Activated CD4-positive, alpha-beta memory T cell treated with anti-CD3 and anti-CD28 coated beads, Interleukin-2, amount 10 ng/mL, durations not matched to agents 7 days and 5 days (primary cell): ENCODE data around the gene CASKIN1. TPM values are rescaled to one million over a fixed set of nuclear protein-coding genes. Genes with fewer than 3 reads are reported as not detected.

Experiments
- CTCF ChIA-PET: fragments of 350-600 bp; sonication (Branson Sonifier 250); formaldehyde crosslinking; loops from one replicate; lab custom pipeline; 2021; ENCODE audit warnings: antibody characterized with exemption, inconsistent platforms; lab: Charles Lee
- POLR2A ChIA-PET: fragments of 350-600 bp; sonication (Branson Sonifier 250); formaldehyde crosslinking; loops from one replicate; lab custom pipeline; 2021; ENCODE audit warnings: antibody characterized with exemption; lab: Charles Lee
- DNase-seq: peaks from one replicate; pipeline ENCODE4 v3.0.0-alpha.2; 2020
- H3K27ac Mint-ChIP-seq: one replicate; pipeline ENCODE4 v1.8.0; 2021; ENCODE audit warnings: mild to moderate bottlenecking, mixed read lengths
- H3K27me3 Mint-ChIP-seq: one replicate; pipeline ENCODE4 v1.8.0; 2021; ENCODE audit warnings: mixed read lengths
- H3K36me3 Mint-ChIP-seq: one replicate; pipeline ENCODE4 v1.8.0; 2021; ENCODE audit warnings: low read depth, mixed read lengths
- H3K4me1 Mint-ChIP-seq: one replicate; pipeline ENCODE4 v1.8.0; 2021; ENCODE audit warnings: mixed read lengths
- H3K4me3 Mint-ChIP-seq: one replicate; pipeline ENCODE4 v1.8.0; 2021; ENCODE audit warnings: mild to moderate bottlenecking, mixed read lengths
- H3K9me3 Mint-ChIP-seq: one replicate; pipeline ENCODE4 v1.8.0; 2021; ENCODE audit warnings: mixed read lengths
- total RNA-seq, 2 experiments: library from RNA; stranded (reverse); gene quantifications; one replicate each; pipeline ENCODE4 v1.2.3, GENCODE V29; 2021

Gene CASKIN1
- total RNA-seq, 2 experiments from 2014 or later: 0.18 to 1.4 TPM

GRCh38 chr16:2172688-2173335, 23.6 kb downstream of the CASKIN1 start:
- no peak for DNase-seq
- Mint-ChIP-seq H3K36me3 (peaks cover 19% of the 10 kb centered on the region), H3K4me1 (no peaks in the 10 kb centered on the region), H3K27ac (no peak overlapping the region), H3K9me3 (no peaks in the 10 kb centered on the region), H3K27me3 (no peaks in the 10 kb centered on the region), H3K4me3 (no peak overlapping the region)
- ChIA-PET CTCF (interaction anchor here (0.6 kb wide), 1 partner anchor 151 kb away, joined by 3 read pairs; no protein-coding TSS in a partner anchor), POLR2A (interaction anchor here (1.5 kb wide), 1 partner anchor 18 kb away, joined by 4 read pairs; the partner anchor contains the start of gene TRAF7)

- POLR2A ChIA-PET: no interaction called here
- Mint-ChIP-seq H3K4me1 (no peaks in the 10 kb centered on the region), H3K9me3 (no peaks in the 10 kb centered on the region), H3K27ac (no peak overlapping the region), H3K4me3 (no peak overlapping the region), H3K36me3 (peaks cover 16% of the 10 kb centered on the region), H3K27me3 (no peaks in the 10 kb centered on the region)
- no peak for DNase-seq
- CTCF ChIA-PET: no interaction called here
These were observed 24.7 kb downstream of the CASKIN1 start for GRCh38 chr16:2171601-2172178.

GRCh38 chr16:2170587-2171435, 25.6 kb downstream of the CASKIN1 start:
- no peaks in the 10 kb centered on the region for H3K9me3 Mint-ChIP-seq
- POLR2A ChIA-PET: no interaction called here
- CTCF ChIA-PET: no interaction called here
- no peaks in the 10 kb centered on the region for H3K27me3 Mint-ChIP-seq
- H3K4me3 Mint-ChIP-seq: no peak overlapping the region
- H3K27ac Mint-ChIP-seq: no peak overlapping the region
- H3K36me3 Mint-ChIP-seq: peaks cover 20% of the 10 kb centered on the region
- no peaks in the 10 kb centered on the region for H3K4me1 Mint-ChIP-seq
- no peak for DNase-seq

DNA sequence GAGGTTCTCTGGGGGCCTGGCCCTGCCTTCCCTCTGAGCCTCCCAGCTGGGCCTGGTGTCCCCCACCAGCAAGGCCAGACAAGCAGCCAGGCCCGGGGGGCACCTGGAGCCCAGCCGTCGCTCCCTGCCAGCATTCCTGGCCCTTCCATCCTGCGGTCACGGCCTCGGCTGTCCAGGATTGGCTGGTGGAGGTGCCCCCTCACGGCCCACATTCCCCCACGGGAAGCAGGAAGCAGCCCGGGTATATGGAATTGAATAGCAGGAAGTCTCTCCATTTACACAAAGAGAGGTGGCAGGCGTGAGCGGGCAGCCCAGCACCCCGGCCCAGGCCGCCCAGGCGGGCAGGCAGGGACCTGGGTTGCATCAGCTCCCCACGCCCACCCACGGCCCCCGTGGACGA, 26.3 kb downstream of the CASKIN1 start:
- Mint-ChIP-seq H3K27ac (no peak overlapping the region), H3K4me3 (no peak overlapping the region), H3K36me3 (peaks cover 23% of the 10 kb centered on the region), H3K9me3 (no peaks in the 10 kb centered on the region), H3K4me1 (no peaks in the 10 kb centered on the region), H3K27me3 (no peaks in the 10 kb centered on the region)
- ChIA-PET POLR2A (no interaction called here), CTCF (no interaction called here)
- no peak for DNase-seq

GRCh38 chr16:2167068-2167638, 29.3 kb downstream of the CASKIN1 start:
- no peaks in the 10 kb centered on the region for H3K9me3 Mint-ChIP-seq
- ChIA-PET CTCF (no interaction called here), POLR2A (interaction anchor here (0.9 to 2.5 kb wide), 2 partner anchors 12 to 27 kb away, joined by 3 to 15 read pairs; partner anchors contain the start of gene TRAF7)
- no peak for DNase-seq
- no peaks in the 10 kb centered on the region for H3K27me3 Mint-ChIP-seq
- peaks cover 2% of the 10 kb centered on the region for H3K4me1 Mint-ChIP-seq
- H3K36me3 Mint-ChIP-seq: peaks cover 19% of the 10 kb centered on the region
- no peak overlapping the region for H3K4me3 Mint-ChIP-seq
- H3K27ac Mint-ChIP-seq: no peak overlapping the region

- Mint-ChIP-seq H3K27me3 (no peaks in the 10 kb centered on the region), H3K9me3 (no peaks in the 10 kb centered on the region), H3K4me1 (peaks cover 2% of the 10 kb centered on the region), H3K27ac (no peak overlapping the region), H3K4me3 (no peak overlapping the region), H3K36me3 (peaks cover 20% of the 10 kb centered on the region)
- CTCF ChIA-PET: no interaction called here
- DNase-seq: no peak
- POLR2A ChIA-PET: interaction anchor here (2.5 kb wide), 1 partner anchor 12 kb away, joined by 15 read pairs; the partner anchor contains the start of gene TRAF7
These were observed 29.9 kb downstream of the CASKIN1 start for GRCh38 chr16:2166263-2167067.

DNA sequence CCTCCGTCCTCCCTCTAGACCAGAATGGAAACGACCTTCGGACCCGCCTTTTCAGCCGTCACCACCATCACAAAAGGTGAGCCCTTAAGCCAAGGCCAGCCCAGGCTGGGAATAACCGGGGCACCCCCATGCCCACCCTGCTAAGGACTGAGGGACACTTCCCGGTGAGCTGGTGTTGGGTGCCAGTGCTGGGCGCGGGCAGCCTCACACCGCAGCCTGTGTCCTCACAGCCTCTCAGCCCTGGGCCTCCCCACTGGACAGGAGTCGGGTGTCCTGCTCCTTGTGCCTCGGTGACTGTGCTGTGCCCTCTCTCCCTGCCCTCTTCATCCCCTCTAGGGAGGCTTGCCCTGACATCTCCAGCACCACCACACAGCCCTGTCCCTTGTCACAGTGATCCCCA, 30.5 kb downstream of the CASKIN1 start:
- Mint-ChIP-seq H3K4me1 (peaks cover 2% of the 10 kb centered on the region), H3K27me3 (no peaks in the 10 kb centered on the region), H3K4me3 (no peak overlapping the region), H3K27ac (no peak overlapping the region), H3K36me3 (peaks cover 20% of the 10 kb centered on the region), H3K9me3 (no peaks in the 10 kb centered on the region)
- DNase-seq: no peak
- POLR2A ChIA-PET: interaction anchor here (2.5 kb wide), 1 partner anchor 11 kb away, joined by 15 read pairs; the partner anchor contains the start of gene TRAF7
- CTCF ChIA-PET: no interaction called here

DNA sequence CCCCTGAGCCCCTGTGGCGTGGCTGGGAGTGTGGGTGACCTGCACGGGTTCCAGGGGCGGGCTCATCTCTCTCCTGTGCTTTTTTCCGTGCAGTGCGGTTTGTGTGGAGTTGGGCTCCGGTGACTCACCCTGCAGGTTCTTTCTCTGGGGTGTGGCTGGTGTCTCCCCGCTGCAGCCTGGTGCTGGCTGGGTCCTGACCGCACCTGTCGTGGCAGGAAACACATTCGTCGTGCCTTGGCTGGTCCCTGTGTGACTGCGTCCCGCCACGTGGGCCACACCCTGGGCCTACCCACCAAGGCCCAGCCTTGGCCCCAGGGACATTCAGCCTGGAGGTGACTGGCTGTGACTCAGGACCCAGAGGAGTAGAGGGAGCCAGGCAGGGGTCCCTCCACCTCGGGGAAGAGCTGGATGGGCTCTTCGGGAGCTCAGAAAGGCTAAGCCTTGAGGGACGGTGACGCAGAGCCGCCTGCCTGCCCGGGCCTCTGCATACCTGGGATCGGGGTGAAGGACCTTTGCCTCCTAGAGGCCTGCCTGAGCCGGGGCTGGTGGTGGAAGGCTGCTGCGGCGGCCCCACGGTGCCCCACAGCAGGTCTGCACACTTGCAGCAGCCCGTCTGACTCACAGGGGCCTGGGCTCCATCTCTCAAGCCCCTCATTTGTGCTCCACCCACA, 33.1 kb downstream of the CASKIN1 start:
- Mint-ChIP-seq H3K9me3 (no peaks in the 10 kb centered on the region), H3K4me1 (peaks cover 5% of the 10 kb centered on the region), H3K27me3 (no peaks in the 10 kb centered on the region), H3K27ac (peak overlapping the region; percentile 56), H3K36me3 (peaks cover 20% of the 10 kb centered on the region), H3K4me3 (no peak overlapping the region)
- ChIA-PET POLR2A (no interaction called here), CTCF (interaction anchor here (0.7 kb wide), 1 partner anchor 8 kb away, joined by 3 read pairs; the partner anchor contains the start of gene TRAF7)
- DNase-seq: peak; percentile 37

DNA sequence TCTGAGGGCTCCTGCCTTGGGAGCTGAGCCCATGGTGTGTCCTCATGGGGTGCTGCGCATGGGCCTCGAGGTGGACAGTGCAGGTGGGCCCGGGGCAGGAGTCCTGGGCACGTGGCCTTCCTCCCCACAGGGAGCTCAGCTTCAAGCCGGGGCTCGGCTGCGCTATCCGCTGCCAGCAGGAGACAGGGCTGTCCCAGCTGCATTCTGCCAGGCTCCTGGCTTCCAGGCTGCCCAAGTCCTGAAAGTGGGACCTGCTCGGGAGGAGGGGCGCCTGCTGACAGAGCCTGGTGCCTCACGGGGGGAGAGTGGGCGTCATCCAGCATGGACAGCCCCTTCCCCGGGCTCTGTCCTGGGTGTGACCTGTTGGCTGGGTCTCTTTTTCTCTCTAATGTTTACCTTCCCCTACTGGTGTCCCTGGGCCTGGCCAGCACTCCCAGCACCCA, 33.7 kb downstream of the CASKIN1 start:
- Mint-ChIP-seq H3K4me1 (peaks cover 7% of the 10 kb centered on the region), H3K36me3 (peaks cover 17% of the 10 kb centered on the region), H3K4me3 (no peak overlapping the region), H3K27ac (no peak overlapping the region), H3K27me3 (no peaks in the 10 kb centered on the region), H3K9me3 (no peaks in the 10 kb centered on the region)
- DNase-seq: no peak
- POLR2A ChIA-PET: interaction anchor here (0.6 kb wide), 1 partner anchor 282 kb away, joined by 3 read pairs; no protein-coding TSS in a partner anchor
- CTCF ChIA-PET: no interaction called here

GRCh38 chr16:2161911-2162310, 34.5 kb downstream of the CASKIN1 start:
- POLR2A ChIA-PET: no interaction called here
- CTCF ChIA-PET: no interaction called here

DNA sequence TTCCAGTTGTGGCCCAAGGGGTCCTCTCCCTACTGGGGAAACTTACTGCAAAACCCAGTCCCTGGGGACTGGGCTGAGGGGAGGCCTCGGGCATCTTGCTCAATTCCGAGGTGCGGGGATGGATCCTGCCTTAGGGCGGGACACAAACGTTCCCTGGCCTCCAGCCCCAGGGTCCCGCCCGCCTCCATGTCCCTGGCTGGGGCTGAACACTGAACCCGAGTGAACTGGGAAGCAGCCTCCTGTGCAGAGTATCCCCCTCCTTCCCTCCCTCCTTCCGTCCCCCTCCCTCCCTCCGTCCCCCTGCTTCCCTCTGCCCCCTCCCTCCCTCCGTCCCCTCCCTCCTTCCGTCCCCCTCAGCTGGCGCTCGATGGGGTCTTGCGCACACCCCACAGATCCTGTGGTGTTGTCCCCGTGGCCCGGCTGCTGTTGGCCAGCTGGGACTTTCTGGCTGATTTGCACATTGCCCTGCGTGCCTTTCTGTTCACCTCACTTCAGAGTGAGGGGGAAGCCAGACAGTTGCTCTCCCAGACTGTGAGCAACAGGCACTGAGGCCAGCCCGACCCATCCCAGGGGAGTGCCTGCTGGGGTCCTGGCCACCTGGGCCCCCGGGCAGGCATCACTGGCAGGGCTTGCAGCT, 35.4 kb downstream of the CASKIN1 start:
- ChIA-PET POLR2A (no interaction called here), CTCF (no interaction called here)
- H3K4me3 Mint-ChIP-seq: no peak overlapping the region
- DNase-seq: no peak
- no peaks in the 10 kb centered on the region for H3K27me3 Mint-ChIP-seq
- H3K9me3 Mint-ChIP-seq: no peaks in the 10 kb centered on the region
- no peak overlapping the region for H3K27ac Mint-ChIP-seq
- peaks cover 23% of the 10 kb centered on the region for H3K4me1 Mint-ChIP-seq
- peaks cover 19% of the 10 kb centered on the region for H3K36me3 Mint-ChIP-seq

More at GRCh38 chr16:2161911-2162310, 34.5 kb downstream of the CASKIN1 start:
- H3K4me1 Mint-ChIP-seq: peaks cover 15% of the 10 kb centered on the region
- H3K36me3 Mint-ChIP-seq: peaks cover 17% of the 10 kb centered on the region
- no peaks in the 10 kb centered on the region for H3K27me3 Mint-ChIP-seq
- no peak overlapping the region for H3K4me3 Mint-ChIP-seq
- no peak overlapping the region for H3K27ac Mint-ChIP-seq
- H3K9me3 Mint-ChIP-seq: no peaks in the 10 kb centered on the region
- DNase-seq: no peak
